ENCODE results near the gene SEC22C. TPM values are rescaled to one million over a fixed set of nuclear protein-coding genes. Genes with fewer than 3 reads are reported as not detected.

SEC22C gene
- total and polyA plus RNA-seq, 2 of the 13 experiments (the other 11 are each of a cell fraction or from before 2014, with no cell fraction given) = 20.0 to 40.0 TPM

DNA sequence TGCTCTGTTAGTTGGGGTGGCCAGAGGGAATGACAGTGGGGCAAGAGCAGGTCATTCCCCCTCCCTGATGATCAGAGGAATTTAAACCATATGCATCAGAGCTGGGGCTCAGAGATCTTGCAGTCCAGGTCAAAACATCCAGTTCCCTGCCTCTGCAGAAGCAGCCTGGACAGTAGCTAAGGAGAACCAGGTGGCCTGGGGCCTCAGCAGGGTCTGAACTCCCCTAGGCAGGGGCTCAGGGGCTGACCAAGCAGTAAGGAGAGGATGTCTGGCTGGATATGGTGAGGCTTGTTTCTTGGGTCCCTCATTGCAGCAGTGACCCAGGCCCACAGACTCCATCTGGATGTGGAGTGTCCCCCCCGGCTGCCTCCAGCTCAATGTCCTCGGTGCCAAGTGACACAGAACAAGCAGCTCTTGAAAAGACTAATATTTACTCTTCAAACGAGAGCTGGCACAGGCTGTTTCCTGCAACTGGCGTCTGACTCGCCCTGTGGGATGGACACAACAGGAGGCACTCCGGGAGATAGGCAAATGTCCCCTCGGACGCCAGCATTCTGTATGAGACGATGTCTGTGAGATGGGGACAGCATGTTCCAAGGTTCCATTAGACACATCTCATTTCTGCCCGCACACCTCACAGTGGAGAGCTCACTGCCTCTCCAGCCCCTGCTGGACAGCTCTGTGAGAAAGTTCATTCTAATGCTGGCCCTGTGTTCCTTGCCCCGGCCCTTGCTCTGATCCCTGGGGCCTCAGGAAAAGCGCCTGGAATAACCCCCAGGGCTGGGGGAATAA is 37.1 kb downstream of the SEC22C start:
- Histone ChIP-seq H3K79me2 (ENCODE audit: insufficient read depth, low read length) (no peaks in the 10 kb centered on the region), H3K9me3 (ENCODE audit: low read length) (no peaks in the 10 kb centered on the region), H3K27me3 (ENCODE audit: control insufficient read depth in 1 of 2, insufficient read depth in 2 of 2, low read length in 2 of 2) (no peaks in the 10 kb centered on the region), H3K36me3 (replicated peaks in 1 of 2; ENCODE audit: control insufficient read depth in 1 of 2, insufficient read depth in 2 of 2, low read length in 2 of 2) (no peaks in the 10 kb centered on the region), H2AFZ (ENCODE audit: low read length) (no peak overlapping the region), H3K4me1 (ENCODE audit: insufficient read depth, low read length) (peaks cover 22% of the 10 kb centered on the region), H3K4me2 (ENCODE audit: low read depth, low read length) (peak overlapping the region; percentile 91), H3K4me3 (replicated peaks in 1 of 3; ENCODE audit: insufficient read depth in 1 of 3, low read depth in 2 of 3, low read length in 3 of 3) (peak overlapping the region in 2 of 3 experiments; percentile 5 to 60; a peak in 3 of 6 replicates), H3K9ac (ENCODE audit: insufficient read depth, low read depth, low read length) (no peak overlapping the region), H3K27ac (ENCODE audit: extremely low read length, insufficient read depth, low read length) (peak overlapping the region; percentile 35), H4K20me1 (ENCODE audit: insufficient read depth, low read length) (no peaks in the 10 kb centered on the region)
- ChIA-PET CTCF (ENCODE audit: low intra/inter-chr PET ratio, low total read pairs) (interaction anchor here (1.5 kb wide), 1 partner anchor 315 kb away, joined by 4 read pairs; no protein-coding TSS in a partner anchor), POLR2A (interaction anchor here (2.1 kb wide), 1 partner anchor 46 kb away, joined by 6 read pairs; the partner anchor contains the start of gene SS18L2)
- intact Hi-C loops (cut with micrococcal nuclease; ENCODE audit: unreplicated experiment) (loop anchor here (5.0 kb wide), 1 partner anchor 42 kb away; the partner anchor contains the start of gene VIPR1), in situ Hi-C loops (cut with HindIII; ENCODE audit: extremely low pct_ligation_motif_present, low pct_unique_long_range_greater_than_20kb) (loop anchor here (10.0 kb wide), 1 partner anchor 100 kb away; no protein-coding TSS in a partner anchor)
- WGBS (ENCODE audit: low lambda C conversion rate) = 0% methylated on average over 5 of the region's 12 CpGs
- peak; percentile 84 for ATAC-seq
- FAIRE-seq = peak; percentile 34
- DNase-seq (ENCODE audit: low spot score) = peak; percentile 72
- no TSS peak for BruUV-seq (replicated peaks)
- TF ChIP-seq GATAD2A (CRISPR knock-in tag; IDR thresholded peaks at IDR 0.05) (peak; percentile 41; the same call in 1 of the 2 replicates), HDAC2 (CRISPR knock-in tag; IDR thresholded peaks at IDR 0.05) (peak; percentile 35; the same call in 1 of the 2 replicates), PATZ1 (CRISPR knock-in tag; IDR thresholded peaks at IDR 0.05) (peak; percentile 64; the same call in 1 of the 2 replicates), HIC2 (CRISPR knock-in tag; IDR thresholded peaks at IDR 0.05; ENCODE audit: low read depth) (peak; percentile 65), SOX13 (IDR thresholded peaks at IDR 0.05) (no peak), SOX13 (CRISPR knock-in tag; conservative IDR thresholded peaks at IDR 0.05 in 1 of 2, IDR thresholded peaks at IDR 0.05 in 1 of 2) (peak in 1 of 2 experiments; percentile 36; a peak in 1 of 4 replicates), YEATS4 (CRISPR knock-in tag; IDR thresholded peaks at IDR 0.05; ENCODE audit: borderline replicate concordance) (no peak), KDM2A (CRISPR knock-in tag; IDR thresholded peaks at IDR 0.05; ENCODE audit: borderline replicate concordance, low read depth) (peak; percentile 12; the same call in 1 of the 2 replicates), MTA1 (CRISPR knock-in tag; IDR thresholded peaks at IDR 0.05; ENCODE audit: borderline replicate concordance) (0 out of 2 replicates have a peak, but pooled peaks have one; percentile 34), CREB1 (IDR thresholded peaks at IDR 0.05) (no peak), CREB1 (CRISPR knock-in tag; IDR thresholded peaks at IDR 0.05) (no peak)
- TF ChIP-seq, protein P1, sequence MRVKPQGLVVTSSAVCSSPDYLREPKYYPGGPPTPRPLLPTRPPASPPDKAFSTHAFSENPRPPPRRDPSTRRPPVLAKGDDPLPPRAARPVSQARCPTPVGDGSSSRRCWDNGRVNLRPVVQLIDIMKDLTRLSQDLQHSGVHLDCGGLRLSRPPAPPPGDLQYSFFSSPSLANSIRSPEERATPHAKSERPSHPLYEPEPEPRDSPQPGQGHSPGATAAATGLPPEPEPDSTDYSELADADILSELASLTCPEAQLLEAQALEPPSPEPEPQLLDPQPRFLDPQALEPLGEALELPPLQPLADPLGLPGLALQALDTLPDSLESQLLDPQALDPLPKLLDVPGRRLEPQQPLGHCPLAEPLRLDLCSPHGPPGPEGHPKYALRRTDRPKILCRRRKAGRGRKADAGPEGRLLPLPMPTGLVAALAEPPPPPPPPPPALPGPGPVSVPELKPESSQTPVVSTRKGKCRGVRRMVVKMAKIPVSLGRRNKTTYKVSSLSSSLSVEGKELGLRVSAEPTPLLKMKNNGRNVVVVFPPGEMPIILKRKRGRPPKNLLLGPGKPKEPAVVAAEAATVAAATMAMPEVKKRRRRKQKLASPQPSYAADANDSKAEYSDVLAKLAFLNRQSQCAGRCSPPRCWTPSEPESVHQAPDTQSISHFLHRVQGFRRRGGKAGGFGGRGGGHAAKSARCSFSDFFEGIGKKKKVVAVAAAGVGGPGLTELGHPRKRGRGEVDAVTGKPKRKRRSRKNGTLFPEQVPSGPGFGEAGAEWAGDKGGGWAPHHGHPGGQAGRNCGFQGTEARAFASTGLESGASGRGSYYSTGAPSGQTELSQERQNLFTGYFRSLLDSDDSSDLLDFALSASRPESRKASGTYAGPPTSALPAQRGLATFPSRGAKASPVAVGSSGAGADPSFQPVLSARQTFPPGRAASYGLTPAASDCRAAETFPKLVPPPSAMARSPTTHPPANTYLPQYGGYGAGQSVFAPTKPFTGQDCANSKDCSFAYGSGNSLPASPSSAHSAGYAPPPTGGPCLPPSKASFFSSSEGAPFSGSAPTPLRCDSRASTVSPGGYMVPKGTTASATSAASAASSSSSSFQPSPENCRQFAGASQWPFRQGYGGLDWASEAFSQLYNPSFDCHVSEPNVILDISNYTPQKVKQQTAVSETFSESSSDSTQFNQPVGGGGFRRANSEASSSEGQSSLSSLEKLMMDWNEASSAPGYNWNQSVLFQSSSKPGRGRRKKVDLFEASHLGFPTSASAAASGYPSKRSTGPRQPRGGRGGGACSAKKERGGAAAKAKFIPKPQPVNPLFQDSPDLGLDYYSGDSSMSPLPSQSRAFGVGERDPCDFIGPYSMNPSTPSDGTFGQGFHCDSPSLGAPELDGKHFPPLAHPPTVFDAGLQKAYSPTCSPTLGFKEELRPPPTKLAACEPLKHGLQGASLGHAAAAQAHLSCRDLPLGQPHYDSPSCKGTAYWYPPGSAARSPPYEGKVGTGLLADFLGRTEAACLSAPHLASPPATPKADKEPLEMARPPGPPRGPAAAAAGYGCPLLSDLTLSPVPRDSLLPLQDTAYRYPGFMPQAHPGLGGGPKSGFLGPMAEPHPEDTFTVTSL (CRISPR knock-in tag; IDR thresholded peaks at IDR 0.05; ENCODE audit: borderline replicate concordance) = peak; percentile 21; the same call in 1 of the 2 replicates
- TF ChIP-seq, protein P2, sequence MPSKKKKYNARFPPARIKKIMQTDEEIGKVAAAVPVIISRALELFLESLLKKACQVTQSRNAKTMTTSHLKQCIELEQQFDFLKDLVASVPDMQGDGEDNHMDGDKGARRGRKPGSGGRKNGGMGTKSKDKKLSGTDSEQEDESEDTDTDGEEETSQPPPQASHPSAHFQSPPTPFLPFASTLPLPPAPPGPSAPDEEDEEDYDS (CRISPR knock-in tag; IDR thresholded peaks at IDR 0.05) = no peak

Data from HepG2 (cell line).